ENCODE data around the gene QRFP. TPM values are rescaled to one million over a fixed set of nuclear protein-coding genes. Genes with fewer than 3 reads are reported as not detected.

QRFP gene
- total RNA-seq, 4 donors from 2014 or later: not detected

GRCh38 chr9:130908146-130908877 lies 11.7 kb upstream of the QRFP start:
- Histone ChIP-seq H3K4me3 (no peak overlapping the region), H3K36me3 (no peaks in the 10 kb centered on the region), H3K27me3 (peaks cover 31% of the 10 kb centered on the region), H3K27ac (no peak overlapping the region), H3K4me1 (no peaks in the 10 kb centered on the region), H3K9me3 (no peaks in the 10 kb centered on the region)
- no peak for DNase-seq (ENCODE audit: low spot score in 2 of 2)
- 29% methylated on average over 12 of the region's 22 CpGs for WGBS
- no peak for TF ChIP-seq CTCF (IDR thresholded peaks at IDR 0.05)
- no peak for TF ChIP-seq EP300 (IDR thresholded peaks at IDR 0.05)
- TF ChIP-seq POLR2AphosphoS5 (IDR thresholded peaks at IDR 0.05): no peak
- no peak for TF ChIP-seq POLR2A (IDR thresholded peaks at IDR 0.05)

- Histone ChIP-seq H3K27ac (no peak overlapping the region), H3K9me3 (no peaks in the 10 kb centered on the region), H3K4me3 (no peak overlapping the region), H3K36me3 (no peaks in the 10 kb centered on the region), H3K27me3 (peaks cover 40% of the 10 kb centered on the region), H3K4me1 (no peaks in the 10 kb centered on the region)
- WGBS: 81% methylated on average over 19 of the region's 21 CpGs
- TF ChIP-seq EP300 (IDR thresholded peaks at IDR 0.05) (no peak), POLR2A (IDR thresholded peaks at IDR 0.05) (no peak), CTCF (IDR thresholded peaks at IDR 0.05) (no peak), POLR2AphosphoS5 (IDR thresholded peaks at IDR 0.05) (no peak)
- DNase-seq (ENCODE audit: low spot score in 2 of 2): no peak
These were observed 10.3 kb upstream of the QRFP start for GRCh38 chr9:130906735-130907416.

- no peak for TF ChIP-seq EP300 (IDR thresholded peaks at IDR 0.05)
- TF ChIP-seq CTCF (IDR thresholded peaks at IDR 0.05): no peak
- TF ChIP-seq POLR2AphosphoS5 (IDR thresholded peaks at IDR 0.05): no peak
- TF ChIP-seq POLR2A (IDR thresholded peaks at IDR 0.05): no peak
- H3K27me3 ChIP-seq: peaks cover 41% of the 10 kb centered on the region
- no peak overlapping the region for H3K27ac ChIP-seq
- no peaks in the 10 kb centered on the region for H3K36me3 ChIP-seq
- no peak overlapping the region for H3K4me3 ChIP-seq
- H3K4me1 ChIP-seq: no peaks in the 10 kb centered on the region
- no peaks in the 10 kb centered on the region for H3K9me3 ChIP-seq
- 88% methylated on average over 16 of the region's 24 CpGs for WGBS
- no peak for DNase-seq (ENCODE audit: low spot score in 2 of 2)
These were observed 9.5 kb upstream of the QRFP start for GRCh38 chr9:130905902-130906734.

GRCh38 chr9:130905125-130905901 lies 8.7 kb upstream of the QRFP start:
- DNase-seq (ENCODE audit: low spot score in 2 of 2): no peak
- Histone ChIP-seq H3K4me1 (no peaks in the 10 kb centered on the region), H3K27me3 (peaks cover 47% of the 10 kb centered on the region), H3K27ac (no peak overlapping the region), H3K9me3 (no peaks in the 10 kb centered on the region), H3K4me3 (no peak overlapping the region), H3K36me3 (no peaks in the 10 kb centered on the region)
- 92% methylated on average over 24 of the region's 24 CpGs for WGBS
- TF ChIP-seq CTCF (IDR thresholded peaks at IDR 0.05) (no peak), EP300 (IDR thresholded peaks at IDR 0.05) (no peak), POLR2A (IDR thresholded peaks at IDR 0.05) (no peak), POLR2AphosphoS5 (IDR thresholded peaks at IDR 0.05) (no peak)

All from suprapubic skin (tissue), 4 donors.